HG03521 (cell line): ENCODE data around the gene FOCAD.

Experiments
- ATAC-seq: cut with Tn5 transposase; IDR thresholded peaks from one replicate; pipeline ENCODE4 v1.9.1; 2021; ENCODE audit warnings: mild to moderate bottlenecking, moderate library complexity; ENCODE audit not compliant: unreplicated experiment

FOCAD gene

DNA sequence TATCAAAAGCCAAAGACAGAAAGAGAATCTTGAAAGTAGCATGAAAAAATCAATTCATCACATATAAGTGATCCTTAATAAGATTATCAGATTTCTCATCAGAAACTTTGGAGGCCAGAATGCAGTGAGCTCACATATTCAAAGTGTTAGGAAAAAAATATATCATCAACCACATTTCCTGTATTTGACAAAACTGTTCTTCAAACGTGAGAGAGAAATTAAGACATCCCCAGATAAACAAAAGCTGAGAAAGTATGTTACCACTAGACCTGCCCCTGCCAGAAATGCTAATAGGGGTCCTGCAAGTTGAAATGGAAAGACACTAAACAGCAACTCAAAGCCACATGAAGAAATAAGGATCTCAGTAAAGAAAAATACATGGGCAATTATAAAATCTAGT is 317.5 kb downstream of the FOCAD start:
- no peak for ATAC-seq

DNA sequence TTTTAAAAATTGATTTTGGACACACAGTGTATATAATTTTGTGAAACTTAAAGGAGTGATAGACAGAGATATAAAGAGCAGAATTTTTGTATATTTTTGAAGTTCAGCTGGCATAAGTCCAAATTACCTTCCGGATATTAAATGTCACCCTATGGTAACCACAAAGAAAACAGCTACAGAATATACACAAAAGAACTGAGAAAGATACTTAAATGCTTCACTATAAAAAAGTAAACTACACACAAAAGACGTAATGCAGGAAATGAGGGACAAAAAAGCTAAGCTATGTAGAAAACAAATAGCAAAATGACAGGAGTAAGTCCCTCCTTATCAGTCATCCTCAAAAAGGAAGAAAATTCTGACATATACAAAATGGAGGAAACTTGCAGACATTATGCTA is 318.0 kb downstream of the FOCAD start:
- no peak for ATAC-seq

DNA sequence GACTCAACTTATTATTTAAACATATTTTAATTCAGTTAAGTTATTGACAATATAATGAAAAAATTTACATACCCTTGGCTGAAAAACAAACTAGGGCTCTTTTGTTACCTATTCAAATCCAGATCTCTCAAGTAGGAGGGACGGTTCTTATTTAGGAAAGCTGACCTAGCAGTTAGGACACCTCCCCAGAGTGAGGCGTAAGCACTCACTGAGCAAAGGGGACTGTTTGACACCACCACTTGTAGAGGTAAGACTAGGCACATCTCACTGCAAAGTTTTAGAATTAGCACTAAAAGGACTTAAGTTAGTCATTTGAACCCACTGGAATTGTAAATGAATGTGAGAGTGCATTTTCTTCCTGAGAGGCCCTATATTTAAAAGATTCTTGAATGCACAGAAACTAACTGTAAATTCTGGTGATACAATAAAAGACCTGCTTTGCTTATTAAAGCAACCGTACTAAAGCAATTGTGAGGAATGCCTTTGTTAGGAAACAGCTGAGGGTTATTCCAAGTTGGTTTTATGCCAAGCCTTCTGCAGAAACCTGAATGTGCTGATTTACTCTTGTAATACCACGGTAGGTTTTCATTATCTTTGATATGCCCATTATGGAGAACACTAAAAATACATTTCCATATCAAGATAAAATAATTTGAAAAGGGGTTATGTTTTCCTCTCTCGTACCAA is 331.2 kb downstream of the FOCAD start:
- no peak for ATAC-seq

DNA sequence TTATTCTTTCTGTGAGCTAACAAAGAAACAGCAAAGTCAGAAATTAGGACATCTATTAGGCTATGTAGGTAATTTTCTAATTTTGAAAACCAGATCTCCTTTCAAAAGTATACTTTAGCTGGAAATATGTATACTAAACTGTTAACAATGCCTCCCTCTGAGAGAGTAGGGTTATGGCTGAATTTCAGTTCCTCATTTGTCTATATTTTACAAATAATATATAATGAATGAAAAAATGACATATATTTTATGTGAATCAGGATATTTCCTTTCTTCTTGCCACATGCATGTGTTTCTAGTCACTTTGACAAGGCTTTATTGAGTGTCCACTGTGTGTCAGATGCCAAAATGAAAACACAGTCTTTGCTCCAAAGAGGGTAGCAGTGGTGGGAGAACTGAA is 331.9 kb downstream of the FOCAD start:
- no peak for ATAC-seq

DNA sequence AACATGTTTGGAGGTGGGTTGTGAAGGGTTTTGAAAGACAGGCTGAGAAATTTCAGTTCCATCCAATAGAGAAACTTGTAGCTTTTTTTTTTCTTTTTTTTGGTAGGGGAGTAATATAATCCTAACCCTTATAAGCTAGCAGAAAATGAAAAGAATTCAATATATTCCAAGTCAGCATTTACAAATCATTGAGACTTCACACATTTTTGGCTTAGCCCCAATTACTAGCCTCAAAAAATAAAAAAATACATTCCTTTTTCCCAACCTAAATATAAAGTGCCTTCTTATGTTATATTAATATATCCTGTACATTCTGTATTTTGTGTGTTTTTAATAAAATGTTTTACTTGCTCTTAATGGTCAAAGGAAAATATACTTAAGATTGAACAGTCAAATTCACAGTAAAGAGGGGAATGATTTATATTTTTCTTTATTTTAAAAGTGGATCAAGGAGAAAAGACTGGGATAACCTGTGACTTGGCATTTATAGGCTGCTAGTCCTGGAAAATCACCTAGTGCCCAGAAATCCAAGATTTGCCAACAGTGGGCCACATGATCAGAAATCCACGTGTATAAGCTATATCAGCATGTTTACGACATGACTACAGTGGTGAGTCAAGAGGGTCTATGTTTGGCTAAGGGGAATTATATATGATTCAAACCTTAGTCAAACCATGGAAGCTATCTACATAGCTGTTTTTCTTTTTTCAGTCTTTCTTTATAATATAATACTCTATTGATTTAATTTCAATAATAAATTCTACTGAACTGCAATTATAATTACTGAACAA is 332.8 kb downstream of the FOCAD start:
- no peak for ATAC-seq

DNA sequence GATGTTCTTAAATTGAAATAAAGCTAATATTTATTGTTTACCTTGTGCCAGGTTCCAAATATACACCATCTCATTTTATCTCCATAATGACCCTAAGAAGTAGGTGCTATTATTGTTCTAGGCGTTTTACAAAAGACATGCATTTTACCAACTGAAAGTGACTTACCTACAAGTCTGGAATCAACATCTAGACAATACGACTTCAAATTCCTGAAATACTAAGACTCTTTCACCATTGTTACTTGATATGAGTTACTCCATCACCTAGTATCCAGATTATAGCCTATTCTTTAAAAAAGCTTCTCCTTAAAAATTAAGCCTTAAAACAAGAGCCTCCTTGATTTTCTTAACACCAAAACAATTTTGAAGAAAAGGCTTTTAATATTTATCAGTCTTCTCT is 334.1 kb downstream of the FOCAD start:
- ATAC-seq: no peak

DNA sequence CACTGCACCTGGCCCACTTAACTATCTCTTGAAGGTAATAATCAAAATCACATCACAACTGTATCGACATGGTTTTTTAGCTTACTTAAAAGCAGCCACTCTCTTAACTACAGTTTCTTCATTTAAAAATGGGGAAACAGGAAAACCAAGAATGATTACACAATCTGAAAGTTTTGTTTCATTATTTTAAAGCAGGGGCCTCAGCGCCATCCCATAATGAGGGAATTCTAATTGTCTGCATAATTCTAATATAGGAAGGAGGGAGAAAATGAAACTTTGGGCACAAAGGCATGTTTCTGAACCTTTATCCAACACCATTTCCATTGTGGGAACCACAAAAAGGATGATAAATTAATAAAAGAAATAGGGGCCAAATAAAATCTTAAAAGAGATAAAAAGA is 339.8 kb downstream of the FOCAD start:
- no peak for ATAC-seq

DNA sequence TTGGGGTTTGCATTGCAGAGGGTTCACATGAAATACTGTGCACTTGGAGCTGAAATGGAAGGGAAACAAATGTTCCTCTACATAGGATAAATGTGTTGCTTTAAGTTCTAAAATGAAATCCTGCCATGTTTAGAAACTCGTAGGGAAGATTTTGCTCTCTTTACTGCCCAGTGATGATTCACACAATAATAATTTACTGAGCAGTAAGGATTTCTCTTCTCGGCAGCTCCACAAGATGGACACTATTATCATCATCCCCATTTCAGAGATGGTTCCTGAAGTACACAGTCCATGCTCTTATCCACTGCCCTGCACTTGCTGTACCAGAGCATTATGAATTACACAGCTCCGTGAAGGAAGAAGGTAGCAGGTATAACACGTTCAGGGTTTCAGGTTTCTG is 343.2 kb downstream of the FOCAD start:
- no peak for ATAC-seq

DNA sequence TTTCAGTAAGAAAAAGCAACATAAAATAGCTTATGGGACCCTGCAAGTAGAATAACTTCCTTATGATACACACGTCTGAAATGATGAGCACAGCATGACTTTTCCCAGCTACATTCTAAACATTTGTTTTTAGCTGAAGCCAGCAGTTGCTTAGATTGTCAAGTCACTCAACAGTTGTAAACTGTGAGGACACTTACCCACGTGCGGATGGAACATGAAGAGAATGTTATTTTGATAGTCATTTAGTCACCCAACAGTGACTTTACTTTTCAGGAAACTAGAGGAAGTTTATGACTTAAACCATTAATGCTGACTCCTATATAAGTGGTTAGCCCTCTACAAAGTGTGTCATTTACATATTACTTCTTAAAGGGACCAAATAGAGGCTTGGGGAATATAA is 344.4 kb downstream of the FOCAD start:
- no peak for ATAC-seq

DNA sequence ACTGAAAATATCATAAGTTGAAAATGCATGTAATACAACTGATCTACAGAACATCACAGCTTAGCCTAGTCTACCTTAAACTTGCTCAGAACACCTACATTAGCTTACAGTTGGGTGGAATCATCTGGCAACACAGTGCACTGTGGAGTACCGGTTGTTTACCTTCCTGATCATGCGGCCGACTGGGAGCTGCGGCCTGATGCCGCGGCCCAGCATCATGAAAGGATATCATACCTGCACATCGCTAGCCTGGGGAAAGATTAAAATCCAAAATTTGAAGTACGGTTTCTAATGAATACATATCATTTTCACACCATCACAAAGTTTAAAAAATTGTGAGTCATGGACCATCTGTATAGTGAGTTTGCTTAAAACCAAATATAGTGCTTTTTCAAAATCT is 345.6 kb downstream of the FOCAD start:
- no peak for ATAC-seq

DNA sequence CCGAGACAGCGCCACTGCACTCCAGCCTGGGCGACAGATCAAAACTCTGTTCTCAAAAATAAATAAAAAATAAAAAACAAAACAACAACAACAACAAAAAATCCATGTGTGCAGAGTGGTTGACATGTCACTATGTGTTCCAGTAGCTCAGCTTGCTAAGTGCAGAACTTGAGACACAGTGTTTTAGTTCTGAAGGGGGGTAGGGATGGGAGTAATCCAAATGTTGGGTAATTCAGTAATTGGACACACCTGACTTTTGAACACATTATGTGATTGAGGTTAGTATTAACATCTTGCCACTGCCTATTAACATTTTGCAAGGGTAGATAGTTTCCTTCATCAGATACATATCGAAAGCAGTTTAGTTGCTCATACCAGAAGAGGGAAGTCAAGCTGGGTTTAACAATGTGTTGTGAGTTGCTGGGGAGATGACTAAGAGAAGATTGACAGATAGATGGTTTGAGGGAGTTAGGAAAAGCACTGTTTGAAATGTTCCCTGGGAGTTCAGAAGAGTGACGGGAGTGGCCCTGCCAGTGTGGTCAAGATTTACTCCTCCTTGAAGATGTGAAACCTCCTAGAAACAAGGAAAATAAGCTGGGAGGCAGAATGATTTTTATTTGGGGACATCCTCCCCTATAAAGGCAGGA is 346.5 kb downstream of the FOCAD start:
- peak; percentile 69 for ATAC-seq

DNA sequence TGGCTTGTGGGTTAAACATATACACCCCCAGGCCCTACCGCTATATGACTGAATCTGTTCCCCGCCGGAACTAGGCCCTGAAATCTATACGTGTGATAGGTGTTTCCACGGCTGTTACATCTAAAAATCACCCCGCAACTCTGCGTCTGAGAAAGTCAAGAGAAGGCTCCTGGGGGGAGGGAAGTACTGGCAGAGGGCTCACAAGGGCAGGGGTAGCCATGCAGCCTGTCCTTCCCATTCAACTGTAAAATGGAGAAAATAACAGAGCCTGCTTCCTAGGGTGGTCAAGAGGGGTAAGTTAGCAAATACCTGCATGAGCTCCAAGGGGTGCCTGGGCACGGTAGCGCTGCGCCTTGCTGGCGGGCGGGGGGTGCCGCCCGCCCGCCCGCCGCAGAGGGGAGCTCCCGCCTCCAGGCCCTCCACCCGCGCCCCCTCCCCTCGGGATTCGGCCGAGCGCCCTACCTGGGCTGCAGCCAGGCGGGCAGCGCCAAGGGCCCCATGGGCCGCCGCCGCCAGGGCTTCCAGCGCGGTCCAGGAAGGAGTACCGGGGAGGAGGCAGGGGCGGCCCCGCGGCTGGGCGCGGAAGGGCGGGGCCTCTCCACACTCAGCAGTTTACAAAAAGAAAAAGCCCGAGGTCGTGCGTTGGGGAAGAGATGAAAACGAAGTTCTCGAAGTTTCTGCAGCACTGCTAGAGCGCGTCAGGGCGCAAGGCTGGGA is 347.2 kb downstream of the FOCAD start, which contains the start of gene HACD4:
HACD4 (minus strand) TSS at position 550 of the 717 bp plus-strand sequence; CDS start at position 500, 50 bp downstream.
- peak; percentile 75 for ATAC-seq

DNA sequence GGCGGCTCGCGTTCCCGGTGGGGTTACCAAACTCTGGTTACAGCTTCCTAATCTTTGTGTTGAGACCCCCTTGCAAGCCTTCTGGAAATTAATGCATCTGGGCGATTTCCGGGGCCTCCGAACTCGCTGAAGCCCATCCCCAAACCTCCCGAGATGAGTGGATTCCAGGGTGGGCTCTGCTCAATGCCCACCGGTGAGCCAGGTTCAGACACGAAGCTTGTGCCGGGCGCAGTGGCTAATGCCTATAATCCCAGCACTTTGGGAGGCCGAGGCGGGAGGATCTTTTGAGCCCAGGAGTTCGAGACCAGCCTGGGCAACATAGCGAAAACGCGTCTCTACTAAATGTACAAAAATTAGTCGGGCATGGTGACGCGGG is 347.7 kb downstream of the FOCAD start:
- ATAC-seq: no peak

DNA sequence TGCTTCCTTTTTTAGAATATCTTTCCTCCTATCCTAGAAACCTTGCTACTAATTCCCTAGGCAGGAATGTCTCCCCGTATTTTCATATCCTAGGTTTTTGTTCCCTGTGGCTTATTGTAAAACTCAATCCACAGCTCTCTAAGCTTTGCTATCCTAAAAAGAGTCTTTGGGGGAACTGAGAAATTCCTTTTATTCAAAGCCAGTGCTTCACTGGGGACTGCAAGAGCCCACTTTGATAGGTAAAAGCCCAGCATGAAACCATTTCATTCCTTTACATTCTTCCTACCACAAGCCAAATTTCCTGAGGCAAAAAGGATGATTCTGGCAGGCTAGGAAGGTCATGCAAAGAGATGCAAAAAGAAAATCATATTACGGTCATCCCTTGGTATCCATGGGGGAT is 353.2 kb downstream of the FOCAD start:
- no peak for ATAC-seq

DNA sequence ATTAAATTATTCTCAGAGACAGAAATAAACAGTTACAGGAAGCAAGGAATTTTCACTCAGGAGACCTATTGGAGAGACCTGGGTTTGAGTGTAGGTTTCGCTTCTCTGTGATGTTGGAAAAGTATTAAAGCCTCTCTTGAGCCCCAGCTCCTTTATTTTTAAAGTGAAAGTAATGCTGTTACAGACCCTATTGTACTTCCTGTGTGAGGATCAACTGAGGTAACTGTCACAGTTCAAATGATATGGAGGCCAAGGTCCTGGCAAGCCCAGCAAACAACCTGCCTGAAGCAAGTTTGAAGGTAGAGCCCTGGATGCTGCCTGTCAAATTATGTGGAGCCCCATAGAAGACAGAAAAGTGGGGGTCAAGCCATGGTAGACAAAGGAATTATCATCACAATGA is 355.2 kb downstream of the FOCAD start:
- ATAC-seq: no peak

DNA sequence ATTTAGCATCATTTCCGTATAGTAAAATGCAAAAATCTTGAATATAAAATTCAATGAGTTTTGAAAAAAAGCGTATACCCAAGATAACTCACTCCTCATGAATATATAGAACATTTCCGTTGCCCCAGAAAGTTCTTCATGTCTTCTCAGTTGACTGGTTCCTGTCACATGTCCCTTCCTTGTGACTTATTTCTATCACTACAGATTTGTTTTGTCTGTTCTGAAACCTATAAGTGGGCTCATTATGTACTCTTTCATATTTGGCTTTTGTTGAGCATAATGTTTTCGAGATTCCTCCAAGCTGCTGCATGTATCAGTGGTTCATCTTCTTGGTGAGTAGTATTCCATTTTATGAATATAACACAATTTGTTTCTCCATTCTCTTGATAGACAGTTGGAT is 358.4 kb downstream of the FOCAD start:
- no peak for ATAC-seq

DNA sequence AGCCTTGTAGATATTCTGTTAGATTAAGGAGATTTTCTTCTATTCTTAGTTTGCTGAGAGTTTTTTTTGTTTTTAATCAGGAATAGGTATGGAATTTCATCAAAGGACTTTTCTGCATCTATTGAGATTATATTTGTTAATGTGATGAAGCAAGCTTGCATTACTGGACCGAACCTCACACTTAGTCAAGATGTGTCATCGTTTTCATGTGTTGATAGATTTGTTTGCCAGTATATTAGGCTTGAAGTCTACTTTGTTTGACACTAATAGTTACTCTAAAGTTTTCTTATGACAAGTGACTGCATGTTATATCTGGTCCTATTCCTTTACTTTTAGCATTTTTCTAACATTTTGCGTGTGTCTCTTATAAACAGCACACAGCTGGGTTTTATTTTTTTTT is 359.8 kb downstream of the FOCAD start:
- ATAC-seq: no peak
